IMR-90 (cell line): ENCODE measurements around the gene SLC27A2. TPM values are rescaled to one million over a fixed set of nuclear protein-coding genes. Genes with fewer than 3 reads are reported as not detected.

Experiments used
- ATAC-seq: fragments of 200-7000 bp; cut with Tn5 transposase; 2 replicates; pipeline ENCODE4 v1.9.1; 2020; ENCODE audit warnings: low read depth, mild to moderate bottlenecking, moderate library complexity
- BruUV-seq: library from RNA; stranded (reverse); fragments of 400-500 nt; replicated peaks from 2 replicates; lab custom pipeline; 2021; lab: Mats Ljungman, UMichigan
- CTCF ChIA-PET: fragments of 300-600 bp; formaldehyde crosslinking; extraction: SDS; loops from one replicate; lab custom pipeline; 2021; ENCODE audit warnings: antibody characterized with exemption; lab: Yijun Ruan, JAX
- POLR2A ChIA-PET: fragments of 300-600 bp; sonication (Branson Sonifier 250); formaldehyde crosslinking; loops from one replicate; lab custom pipeline; 2022; ENCODE audit warnings: antibody characterized with exemption; ENCODE audit not compliant: unreplicated experiment; lab: Charles Lee
- DNase-seq: peaks from one replicate; pipeline ENCODE4 v3.0.0; 2013
- H2AFZ ChIP-seq: replicated peaks from 2 replicates; pipeline ENCODE3; 2013; ENCODE audit warnings: low read length, mild to moderate bottlenecking; ENCODE audit not compliant: poor library complexity
- H2AK5ac ChIP-seq: 2 replicates; pipeline ENCODE4 v1.6.1; 2013; ENCODE audit warnings: low read depth, low read length, inconsistent platforms
- H2AK9ac ChIP-seq: replicated peaks from 2 replicates; pipeline ENCODE3; 2013; ENCODE audit warnings: mild to moderate bottlenecking, low read depth, low read length, moderate library complexity; ENCODE audit not compliant: poor library complexity
- H2BK120ac ChIP-seq: 2 replicates; pipeline ENCODE4 v1.6.1; 2013; ENCODE audit warnings: low read depth, low read length, inconsistent platforms
- H2BK15ac ChIP-seq: 3 replicates; pipeline ENCODE4 v1.6.1; 2013; ENCODE audit warnings: low read depth, low read length, inconsistent platforms
- H2BK20ac ChIP-seq: 2 replicates; pipeline ENCODE4 v1.6.1; 2013; ENCODE audit warnings: low read depth, mild to moderate bottlenecking, inconsistent platforms, low read length, moderate library complexity
- H2BK5ac ChIP-seq: 2 replicates; pipeline ENCODE4 v1.6.1; 2013; ENCODE audit warnings: mild to moderate bottlenecking, low read depth, low read length, inconsistent platforms; ENCODE audit not compliant: poor library complexity, severe bottlenecking
- H3K14ac ChIP-seq: replicated peaks from 2 replicates; pipeline ENCODE4 v1.6.1; 2013; ENCODE audit warnings: low read depth, low read length, inconsistent platforms
- H3K18ac ChIP-seq: 2 replicates; pipeline ENCODE4 v1.6.1; 2013; ENCODE audit warnings: low read depth, low read length, control low read depth
- H3K23ac ChIP-seq: 2 replicates; pipeline ENCODE4 v1.6.1; 2013; ENCODE audit warnings: low read depth, low read length, inconsistent platforms
- H3K27ac ChIP-seq: 2 replicates; pipeline ENCODE4 v1.5.1; 2013; ENCODE audit warnings: mild to moderate bottlenecking, control low read depth, low read length; ENCODE audit not compliant: insufficient read depth
- H3K27me3 ChIP-seq: 2 replicates; pipeline ENCODE4 v1.6.1; 2013; ENCODE audit warnings: low read length; ENCODE audit not compliant: control insufficient read depth, insufficient read depth
- H3K36me3 ChIP-seq: 2 replicates; pipeline ENCODE4 v1.6.1; 2013; ENCODE audit warnings: low read length, mixed read lengths; ENCODE audit not compliant: control insufficient read depth, insufficient read depth
- H3K4ac ChIP-seq: 2 replicates; pipeline ENCODE4 v1.6.1; 2013; ENCODE audit warnings: low read depth, low read length, inconsistent platforms
- H3K4me1 ChIP-seq: 2 replicates; pipeline ENCODE4 v1.6.1; 2013; ENCODE audit warnings: low read length, mixed read lengths; ENCODE audit not compliant: control insufficient read depth, insufficient read depth
- H3K4me2 ChIP-seq: 2 replicates; pipeline ENCODE4 v1.6.1; 2013; ENCODE audit warnings: low read depth, mild to moderate bottlenecking, control low read depth, low read length, moderate library complexity
- H3K4me3 ChIP-seq: 2 replicates; pipeline ENCODE4 v1.5.1; 2013; ENCODE audit warnings: low read depth, mild to moderate bottlenecking, control low read depth, low read length, moderate library complexity; ENCODE audit not compliant: insufficient read depth
- H3K56ac ChIP-seq: 2 replicates; pipeline ENCODE4 v1.6.1; 2013; ENCODE audit warnings: low read length, inconsistent platforms; ENCODE audit not compliant: insufficient read depth; ENCODE audit errors: extremely low read depth
- H3K79me1 ChIP-seq, 2 experiments: 2 replicates each; pipeline ENCODE4 v1.6.1; 2013; ENCODE audit warnings: low read length in 2 of 2, inconsistent platforms in 1 of 2, low read depth in 1 of 2
- H3K9ac ChIP-seq: 2 replicates; pipeline ENCODE4 v1.6.1; 2013; ENCODE audit warnings: low read depth, low read length, control low read depth
- H3K9me1 ChIP-seq: 2 replicates; pipeline ENCODE4 v1.6.1; 2013; ENCODE audit warnings: low read length, inconsistent platforms; ENCODE audit not compliant: insufficient read depth
- H3K9me3 ChIP-seq: 2 replicates; pipeline ENCODE4 v1.6.1; 2013; ENCODE audit warnings: low read length; ENCODE audit not compliant: control insufficient read depth, insufficient read depth
- H4K20me1 ChIP-seq: 2 replicates; pipeline ENCODE4 v1.6.1; 2013; ENCODE audit warnings: low read length, inconsistent platforms; ENCODE audit not compliant: insufficient read depth
- H4K5ac ChIP-seq: 2 replicates; pipeline ENCODE4 v1.6.1; 2013; ENCODE audit warnings: mild to moderate bottlenecking, low read depth, low read length, control low read depth
- H4K8ac ChIP-seq, 2 experiments: 2 replicates each; pipeline ENCODE4 v1.6.1; 2013; ENCODE audit warnings: low read depth in 2 of 2, low read length in 2 of 2, control low read depth in 1 of 2, inconsistent platforms in 1 of 2
- H4K91ac ChIP-seq: 2 replicates; pipeline ENCODE4 v1.6.1; 2013; ENCODE audit warnings: low read depth, low read length, inconsistent platforms; ENCODE audit not compliant: insufficient read depth
- dilution Hi-C: fragments of 300-500 bp; cut with HindIII; formaldehyde crosslinking; loops from one replicate; pipeline ENCODE4 v1.14.3; 2018; ENCODE audit warnings: low sequenced_read_pairs; ENCODE audit not compliant: unreplicated experiment
- in situ Hi-C: fragments of 300-500 bp; cut with MboI; formaldehyde crosslinking; loops from 3 replicates; pipeline ENCODE4 v1.14.3; 2019; ENCODE audit warnings: low sequenced_read_pairs, inconsistent platforms, mixed read lengths
- intact Hi-C: fragments of 100-400 bp; cut with micrococcal nuclease; formaldehyde crosslinking; loops from 2 replicates; pipeline ENCODE4 v1.10.0; 2022
- polyA plus RNA-seq, 3 experiments: library from polyadenylated mRNA; depleted of rRNA; stranded (reverse); fragments of >200 nt; gene quantifications; 2 replicates each; pipeline ENCODE4 v1.2.3, GENCODE V29; 2012; ENCODE audit warnings: low replicate concordance in 1 of 3
- total RNA-seq: library from RNA; depleted of rRNA; stranded (reverse); fragments of >200 nt; gene quantifications from 2 replicates; pipeline ENCODE4 v1.2.3, GENCODE V29; 2012
- TF ChIP-seq, protein P1 (sequence below): fragments of 150-350 bp; IDR thresholded peaks from 2 replicates; pipeline ENCODE4 v1.6.1; 2017; ENCODE audit warnings: mild to moderate bottlenecking, antibody characterized with exemption, low read length, low read depth
- TF ChIP-seq, protein P2 (sequence below): fragments of 150-350 bp; IDR thresholded peaks from 2 replicates; pipeline ENCODE4 v1.6.1; 2016; ENCODE audit warnings: low read depth, mild to moderate bottlenecking, low read length, moderate library complexity, borderline replicate concordance

The SLC27A2 gene
- total and polyA plus RNA-seq, 2 of the 4 experiments (the other 2 are of a cell fraction) = under 0.01 TPM; not detected in 1

DNA sequence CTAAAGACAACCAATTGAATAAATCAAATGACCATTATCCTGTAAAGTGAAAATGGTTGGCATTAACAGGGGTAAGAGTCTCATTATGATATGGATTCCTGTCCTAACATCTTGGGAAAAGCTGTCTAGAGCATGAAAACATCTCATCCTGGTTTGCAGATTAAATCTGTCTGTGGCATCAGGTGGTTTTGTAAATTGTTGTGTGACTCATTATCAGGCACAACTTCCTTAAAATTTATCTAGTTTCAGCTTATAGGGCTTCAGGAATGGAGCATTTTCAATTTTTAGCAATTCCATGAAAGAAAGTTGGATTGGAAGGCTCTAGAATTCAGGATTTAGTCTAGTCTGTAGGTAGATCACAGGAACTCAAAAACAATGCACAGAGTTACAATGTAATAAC lies 31.1 kb upstream of the SLC27A2 start:
- no peak overlapping the region for H4K5ac ChIP-seq
- H2BK5ac ChIP-seq = no peak overlapping the region
- H3K23ac ChIP-seq = no peak overlapping the region
- H2AFZ ChIP-seq = no peak overlapping the region
- intact Hi-C loops (no loop called here), in situ Hi-C loops (no loop called here), dilution Hi-C loops (no loop called here)
- TF ChIP-seq, protein P1, sequence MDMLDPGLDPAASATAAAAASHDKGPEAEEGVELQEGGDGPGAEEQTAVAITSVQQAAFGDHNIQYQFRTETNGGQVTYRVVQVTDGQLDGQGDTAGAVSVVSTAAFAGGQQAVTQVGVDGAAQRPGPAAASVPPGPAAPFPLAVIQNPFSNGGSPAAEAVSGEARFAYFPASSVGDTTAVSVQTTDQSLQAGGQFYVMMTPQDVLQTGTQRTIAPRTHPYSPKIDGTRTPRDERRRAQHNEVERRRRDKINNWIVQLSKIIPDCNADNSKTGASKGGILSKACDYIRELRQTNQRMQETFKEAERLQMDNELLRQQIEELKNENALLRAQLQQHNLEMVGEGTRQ = no peak
- TF ChIP-seq, protein P2, sequence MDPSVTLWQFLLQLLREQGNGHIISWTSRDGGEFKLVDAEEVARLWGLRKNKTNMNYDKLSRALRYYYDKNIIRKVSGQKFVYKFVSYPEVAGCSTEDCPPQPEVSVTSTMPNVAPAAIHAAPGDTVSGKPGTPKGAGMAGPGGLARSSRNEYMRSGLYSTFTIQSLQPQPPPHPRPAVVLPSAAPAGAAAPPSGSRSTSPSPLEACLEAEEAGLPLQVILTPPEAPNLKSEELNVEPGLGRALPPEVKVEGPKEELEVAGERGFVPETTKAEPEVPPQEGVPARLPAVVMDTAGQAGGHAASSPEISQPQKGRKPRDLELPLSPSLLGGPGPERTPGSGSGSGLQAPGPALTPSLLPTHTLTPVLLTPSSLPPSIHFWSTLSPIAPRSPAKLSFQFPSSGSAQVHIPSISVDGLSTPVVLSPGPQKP = no peak
- no peaks in the 10 kb centered on the region for H3K36me3 ChIP-seq
- no TSS peak for BruUV-seq
- H3K14ac ChIP-seq = no peak overlapping the region
- POLR2A ChIA-PET = no interaction called here
- H3K18ac ChIP-seq = no peak overlapping the region
- ATAC-seq (no peak), DNase-seq (no peak)
- no peak overlapping the region for H3K27ac ChIP-seq
- H4K91ac ChIP-seq = no peak overlapping the region
- H2BK120ac ChIP-seq = no peak overlapping the region
- H3K27me3 ChIP-seq = no peaks in the 10 kb centered on the region
- no peak overlapping the region for H2BK15ac ChIP-seq
- H3K4me2 ChIP-seq = no peak overlapping the region
- H4K8ac ChIP-seq = no peak overlapping the region
- H3K79me1 ChIP-seq = no peaks in the 10 kb centered on the region
- H2BK20ac ChIP-seq = no peak overlapping the region
- no peak overlapping the region for H2AK9ac ChIP-seq
- H3K4ac ChIP-seq = no peak overlapping the region
- no peak overlapping the region for H3K9ac ChIP-seq
- no peak overlapping the region for H3K4me3 ChIP-seq
- H2AK5ac ChIP-seq = no peak overlapping the region
- no peak overlapping the region for H3K56ac ChIP-seq
- H3K9me3 ChIP-seq = 0 out of 2 replicates have a peak, but pooled peaks cover 2% of the 10 kb centered on the region
- H4K20me1 ChIP-seq = no peaks in the 10 kb centered on the region
- H3K4me1 ChIP-seq = no peaks in the 10 kb centered on the region; the same call in 1 of the 2 replicates
- H3K9me1 ChIP-seq = no peaks in the 10 kb centered on the region
- CTCF ChIA-PET = no interaction called here
